HEK293 (cell line): ENCODE data around the gene SQSTM1.

Experiments used
- GLIS2 ChIP-seq: fragments of 450-650 bp; formaldehyde crosslinking; IDR thresholded peaks from 2 replicates; pipeline ENCODE4 v1.5.1; 2016; ENCODE audit warnings: missing biosample characterization, missing genetic modification characterization
- ZBTB21 ChIP-seq: fragments of 450-650 bp; formaldehyde crosslinking; IDR thresholded peaks from 2 replicates; pipeline ENCODE4 v1.5.1; 2017; ENCODE audit warnings: missing biosample characterization, missing genetic modification characterization
- ZNF146 ChIP-seq: fragments of 450-650 bp; formaldehyde crosslinking; IDR thresholded peaks from 2 replicates; pipeline ENCODE4 v1.5.1; 2016; ENCODE audit warnings: missing biosample characterization, missing genetic modification characterization
- ZNF184 ChIP-seq: fragments of 450-650 bp; IDR thresholded peaks from 2 replicates; pipeline ENCODE4 v1.5.1; 2018; ENCODE audit warnings: missing biosample characterization, mild to moderate bottlenecking, missing genetic modification characterization
- ZNF37A ChIP-seq: fragments of 450-650 bp; IDR thresholded peaks from 2 replicates; pipeline ENCODE4 v1.5.1; 2018; ENCODE audit warnings: missing biosample characterization, missing genetic modification characterization
- ZNF548 ChIP-seq: fragments of 450-650 bp; formaldehyde crosslinking; IDR thresholded peaks from 2 replicates; pipeline ENCODE4 v1.5.1; 2016; ENCODE audit warnings: missing biosample characterization, missing genetic modification characterization
- ZNF560 ChIP-seq: fragments of 450-650 bp; formaldehyde crosslinking; IDR thresholded peaks from 2 replicates; pipeline ENCODE4 v1.5.1; 2017; ENCODE audit warnings: missing biosample characterization, missing genetic modification characterization, borderline replicate concordance
- ZNF610 ChIP-seq: fragments of 450-650 bp; formaldehyde crosslinking; IDR thresholded peaks from 2 replicates; pipeline ENCODE4 v1.5.1; 2016; ENCODE audit warnings: missing biosample characterization, missing genetic modification characterization, borderline replicate concordance
- ZNF623 ChIP-seq: fragments of 450-650 bp; formaldehyde crosslinking; IDR thresholded peaks from 2 replicates; pipeline ENCODE4 v1.5.1; 2016; ENCODE audit warnings: missing biosample characterization, missing genetic modification characterization
- ZNF654 ChIP-seq: fragments of 450-650 bp; formaldehyde crosslinking; IDR thresholded peaks from 2 replicates; pipeline ENCODE4 v1.5.1; 2016; ENCODE audit warnings: low read depth, missing biosample characterization, missing genetic modification characterization
- ZNF843 ChIP-seq: fragments of 450-650 bp; formaldehyde crosslinking; IDR thresholded peaks from 2 replicates; pipeline ENCODE4 v1.5.1; 2016; ENCODE audit warnings: missing biosample characterization, missing genetic modification characterization
- TF ChIP-seq, protein P1 (sequence below): fragments of 450-650 bp; formaldehyde crosslinking; IDR thresholded peaks from 2 replicates; pipeline ENCODE4 v1.5.1; 2016; ENCODE audit warnings: missing biosample characterization, missing genetic modification characterization
- TF ChIP-seq, protein P2 (sequence below): fragments of 450-650 bp; formaldehyde crosslinking; IDR thresholded peaks from 2 replicates; pipeline ENCODE4 v1.5.1; 2016; ENCODE audit warnings: missing biosample characterization, missing genetic modification characterization
- TF ChIP-seq, protein P3 (sequence below): fragments of 450-650 bp; formaldehyde crosslinking; IDR thresholded peaks from 2 replicates; pipeline ENCODE4 v1.5.1; 2016; ENCODE audit warnings: missing biosample characterization, missing genetic modification characterization, low read depth
- TF ChIP-seq, protein P4 (sequence below): fragments of 450-650 bp; formaldehyde crosslinking; IDR thresholded peaks from 2 replicates; pipeline ENCODE4 v1.5.1; 2016; ENCODE audit warnings: missing biosample characterization, missing genetic modification characterization
- TF ChIP-seq, protein P5 (sequence below): fragments of 450-650 bp; formaldehyde crosslinking; conservative IDR thresholded peaks from 2 replicates; pipeline ENCODE4 v1.5.1; 2016; ENCODE audit warnings: low read depth, missing biosample characterization, missing genetic modification characterization
- TF ChIP-seq, protein P6 (sequence below): fragments of 450-650 bp; formaldehyde crosslinking; IDR thresholded peaks from 2 replicates; pipeline ENCODE4 v1.5.1; 2016; ENCODE audit warnings: missing biosample characterization, missing genetic modification characterization, low read depth

SQSTM1 gene

DNA sequence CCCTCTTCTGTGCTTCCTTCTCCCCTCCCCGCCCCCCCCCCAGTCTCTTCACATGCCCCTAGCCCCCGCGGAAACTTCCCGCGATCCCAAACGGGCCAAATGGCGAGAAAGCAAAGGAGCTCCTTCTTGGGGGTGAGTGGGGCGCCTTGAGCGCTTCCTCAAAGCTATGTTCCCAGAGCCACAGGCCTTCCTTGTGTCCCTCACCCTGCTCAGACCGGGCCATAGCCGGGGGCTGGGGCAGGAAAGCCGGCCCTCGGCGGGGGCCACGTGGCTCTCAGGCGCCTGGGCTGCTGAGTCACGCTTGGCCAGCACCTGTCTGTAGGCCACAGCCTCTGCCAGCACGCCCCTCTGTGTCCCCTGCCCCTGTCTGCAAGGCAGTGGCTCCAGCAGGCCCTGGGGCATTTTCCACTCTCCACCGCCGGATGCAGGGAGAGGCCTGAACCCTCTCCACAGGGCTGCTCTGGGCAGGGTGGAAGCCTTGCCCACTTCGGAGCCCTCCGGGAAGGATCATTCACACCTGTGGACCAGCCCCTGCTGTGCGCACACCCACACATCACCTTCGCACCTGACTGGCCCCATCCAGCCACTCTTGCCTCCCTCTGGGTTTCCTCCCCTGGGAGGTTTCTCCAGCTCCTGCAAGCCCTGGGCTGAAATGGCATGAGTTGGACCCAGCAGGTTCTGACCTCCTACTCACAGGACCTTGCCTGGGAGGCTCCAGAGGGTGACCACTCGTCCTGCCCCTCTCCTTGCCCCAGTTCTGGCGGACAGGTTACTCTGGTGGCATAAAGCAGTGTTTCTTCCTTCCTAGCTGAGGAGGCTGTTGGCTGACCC, 1.2 kb upstream of the SQSTM1 start (continued):
- TF ChIP-seq, protein P1, sequence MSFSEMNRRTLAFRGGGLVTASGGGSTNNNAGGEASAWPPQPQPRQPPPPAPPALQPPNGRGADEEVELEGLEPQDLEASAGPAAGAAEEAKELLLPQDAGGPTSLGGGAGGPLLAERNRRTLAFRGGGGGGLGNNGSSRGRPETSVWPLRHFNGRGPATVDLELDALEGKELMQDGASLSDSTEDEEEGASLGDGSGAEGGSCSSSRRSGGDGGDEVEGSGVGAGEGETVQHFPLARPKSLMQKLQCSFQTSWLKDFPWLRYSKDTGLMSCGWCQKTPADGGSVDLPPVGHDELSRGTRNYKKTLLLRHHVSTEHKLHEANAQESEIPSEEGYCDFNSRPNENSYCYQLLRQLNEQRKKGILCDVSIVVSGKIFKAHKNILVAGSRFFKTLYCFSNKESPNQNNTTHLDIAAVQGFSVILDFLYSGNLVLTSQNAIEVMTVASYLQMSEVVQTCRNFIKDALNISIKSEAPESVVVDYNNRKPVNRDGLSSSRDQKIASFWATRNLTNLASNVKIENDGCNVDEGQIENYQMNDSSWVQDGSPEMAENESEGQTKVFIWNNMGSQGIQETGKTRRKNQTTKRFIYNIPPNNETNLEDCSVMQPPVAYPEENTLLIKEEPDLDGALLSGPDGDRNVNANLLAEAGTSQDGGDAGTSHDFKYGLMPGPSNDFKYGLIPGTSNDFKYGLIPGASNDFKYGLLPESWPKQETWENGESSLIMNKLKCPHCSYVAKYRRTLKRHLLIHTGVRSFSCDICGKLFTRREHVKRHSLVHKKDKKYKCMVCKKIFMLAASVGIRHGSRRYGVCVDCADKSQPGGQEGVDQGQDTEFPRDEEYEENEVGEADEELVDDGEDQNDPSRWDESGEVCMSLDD: no peak
- TF ChIP-seq, protein P2, sequence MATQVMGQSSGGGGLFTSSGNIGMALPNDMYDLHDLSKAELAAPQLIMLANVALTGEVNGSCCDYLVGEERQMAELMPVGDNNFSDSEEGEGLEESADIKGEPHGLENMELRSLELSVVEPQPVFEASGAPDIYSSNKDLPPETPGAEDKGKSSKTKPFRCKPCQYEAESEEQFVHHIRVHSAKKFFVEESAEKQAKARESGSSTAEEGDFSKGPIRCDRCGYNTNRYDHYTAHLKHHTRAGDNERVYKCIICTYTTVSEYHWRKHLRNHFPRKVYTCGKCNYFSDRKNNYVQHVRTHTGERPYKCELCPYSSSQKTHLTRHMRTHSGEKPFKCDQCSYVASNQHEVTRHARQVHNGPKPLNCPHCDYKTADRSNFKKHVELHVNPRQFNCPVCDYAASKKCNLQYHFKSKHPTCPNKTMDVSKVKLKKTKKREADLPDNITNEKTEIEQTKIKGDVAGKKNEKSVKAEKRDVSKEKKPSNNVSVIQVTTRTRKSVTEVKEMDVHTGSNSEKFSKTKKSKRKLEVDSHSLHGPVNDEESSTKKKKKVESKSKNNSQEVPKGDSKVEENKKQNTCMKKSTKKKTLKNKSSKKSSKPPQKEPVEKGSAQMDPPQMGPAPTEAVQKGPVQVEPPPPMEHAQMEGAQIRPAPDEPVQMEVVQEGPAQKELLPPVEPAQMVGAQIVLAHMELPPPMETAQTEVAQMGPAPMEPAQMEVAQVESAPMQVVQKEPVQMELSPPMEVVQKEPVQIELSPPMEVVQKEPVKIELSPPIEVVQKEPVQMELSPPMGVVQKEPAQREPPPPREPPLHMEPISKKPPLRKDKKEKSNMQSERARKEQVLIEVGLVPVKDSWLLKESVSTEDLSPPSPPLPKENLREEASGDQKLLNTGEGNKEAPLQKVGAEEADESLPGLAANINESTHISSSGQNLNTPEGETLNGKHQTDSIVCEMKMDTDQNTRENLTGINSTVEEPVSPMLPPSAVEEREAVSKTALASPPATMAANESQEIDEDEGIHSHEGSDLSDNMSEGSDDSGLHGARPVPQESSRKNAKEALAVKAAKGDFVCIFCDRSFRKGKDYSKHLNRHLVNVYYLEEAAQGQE (tag by site-specific recombination): no peak
- TF ChIP-seq, protein P3, sequence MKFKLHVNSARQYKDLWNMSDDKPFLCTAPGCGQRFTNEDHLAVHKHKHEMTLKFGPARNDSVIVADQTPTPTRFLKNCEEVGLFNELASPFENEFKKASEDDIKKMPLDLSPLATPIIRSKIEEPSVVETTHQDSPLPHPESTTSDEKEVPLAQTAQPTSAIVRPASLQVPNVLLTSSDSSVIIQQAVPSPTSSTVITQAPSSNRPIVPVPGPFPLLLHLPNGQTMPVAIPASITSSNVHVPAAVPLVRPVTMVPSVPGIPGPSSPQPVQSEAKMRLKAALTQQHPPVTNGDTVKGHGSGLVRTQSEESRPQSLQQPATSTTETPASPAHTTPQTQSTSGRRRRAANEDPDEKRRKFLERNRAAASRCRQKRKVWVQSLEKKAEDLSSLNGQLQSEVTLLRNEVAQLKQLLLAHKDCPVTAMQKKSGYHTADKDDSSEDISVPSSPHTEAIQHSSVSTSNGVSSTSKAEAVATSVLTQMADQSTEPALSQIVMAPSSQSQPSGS (tag by site-specific recombination): no peak
- no peak for TF ChIP-seq ZNF548 (tag by site-specific recombination)
- no peak for TF ChIP-seq ZNF146 (tag by site-specific recombination)
- TF ChIP-seq, protein P4, sequence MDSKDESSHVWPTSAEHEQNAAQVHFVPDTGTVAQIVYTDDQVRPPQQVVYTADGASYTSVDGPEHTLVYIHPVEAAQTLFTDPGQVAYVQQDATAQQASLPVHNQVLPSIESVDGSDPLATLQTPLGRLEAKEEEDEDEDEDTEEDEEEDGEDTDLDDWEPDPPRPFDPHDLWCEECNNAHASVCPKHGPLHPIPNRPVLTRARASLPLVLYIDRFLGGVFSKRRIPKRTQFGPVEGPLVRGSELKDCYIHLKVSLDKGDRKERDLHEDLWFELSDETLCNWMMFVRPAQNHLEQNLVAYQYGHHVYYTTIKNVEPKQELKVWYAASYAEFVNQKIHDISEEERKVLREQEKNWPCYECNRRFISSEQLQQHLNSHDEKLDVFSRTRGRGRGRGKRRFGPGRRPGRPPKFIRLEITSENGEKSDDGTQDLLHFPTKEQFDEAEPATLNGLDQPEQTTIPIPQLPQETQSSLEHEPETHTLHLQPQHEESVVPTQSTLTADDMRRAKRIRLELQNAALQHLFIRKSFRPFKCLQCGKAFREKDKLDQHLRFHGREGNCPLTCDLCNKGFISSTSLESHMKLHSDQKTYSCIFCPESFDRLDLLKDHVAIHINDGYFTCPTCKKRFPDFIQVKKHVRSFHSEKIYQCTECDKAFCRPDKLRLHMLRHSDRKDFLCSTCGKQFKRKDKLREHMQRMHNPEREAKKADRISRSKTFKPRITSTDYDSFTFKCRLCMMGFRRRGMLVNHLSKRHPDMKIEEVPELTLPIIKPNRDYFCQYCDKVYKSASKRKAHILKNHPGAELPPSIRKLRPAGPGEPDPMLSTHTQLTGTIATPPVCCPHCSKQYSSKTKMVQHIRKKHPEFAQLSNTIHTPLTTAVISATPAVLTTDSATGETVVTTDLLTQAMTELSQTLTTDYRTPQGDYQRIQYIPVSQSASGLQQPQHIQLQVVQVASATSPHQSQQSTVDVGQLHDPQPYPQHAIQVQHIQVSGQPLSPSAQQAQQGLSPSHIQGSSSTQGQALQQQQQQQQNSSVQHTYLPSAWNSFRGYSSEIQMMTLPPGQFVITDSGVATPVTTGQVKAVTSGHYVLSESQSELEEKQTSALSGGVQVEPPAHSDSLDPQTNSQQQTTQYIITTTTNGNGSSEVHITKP: peak; percentile 15; the same call in 1 of the 2 replicates
- TF ChIP-seq ZNF623 (tag by site-specific recombination): no peak
- no peak; the same call in 1 of the 2 replicates for TF ChIP-seq GLIS2 (tag by site-specific recombination)
- TF ChIP-seq, protein P5, sequence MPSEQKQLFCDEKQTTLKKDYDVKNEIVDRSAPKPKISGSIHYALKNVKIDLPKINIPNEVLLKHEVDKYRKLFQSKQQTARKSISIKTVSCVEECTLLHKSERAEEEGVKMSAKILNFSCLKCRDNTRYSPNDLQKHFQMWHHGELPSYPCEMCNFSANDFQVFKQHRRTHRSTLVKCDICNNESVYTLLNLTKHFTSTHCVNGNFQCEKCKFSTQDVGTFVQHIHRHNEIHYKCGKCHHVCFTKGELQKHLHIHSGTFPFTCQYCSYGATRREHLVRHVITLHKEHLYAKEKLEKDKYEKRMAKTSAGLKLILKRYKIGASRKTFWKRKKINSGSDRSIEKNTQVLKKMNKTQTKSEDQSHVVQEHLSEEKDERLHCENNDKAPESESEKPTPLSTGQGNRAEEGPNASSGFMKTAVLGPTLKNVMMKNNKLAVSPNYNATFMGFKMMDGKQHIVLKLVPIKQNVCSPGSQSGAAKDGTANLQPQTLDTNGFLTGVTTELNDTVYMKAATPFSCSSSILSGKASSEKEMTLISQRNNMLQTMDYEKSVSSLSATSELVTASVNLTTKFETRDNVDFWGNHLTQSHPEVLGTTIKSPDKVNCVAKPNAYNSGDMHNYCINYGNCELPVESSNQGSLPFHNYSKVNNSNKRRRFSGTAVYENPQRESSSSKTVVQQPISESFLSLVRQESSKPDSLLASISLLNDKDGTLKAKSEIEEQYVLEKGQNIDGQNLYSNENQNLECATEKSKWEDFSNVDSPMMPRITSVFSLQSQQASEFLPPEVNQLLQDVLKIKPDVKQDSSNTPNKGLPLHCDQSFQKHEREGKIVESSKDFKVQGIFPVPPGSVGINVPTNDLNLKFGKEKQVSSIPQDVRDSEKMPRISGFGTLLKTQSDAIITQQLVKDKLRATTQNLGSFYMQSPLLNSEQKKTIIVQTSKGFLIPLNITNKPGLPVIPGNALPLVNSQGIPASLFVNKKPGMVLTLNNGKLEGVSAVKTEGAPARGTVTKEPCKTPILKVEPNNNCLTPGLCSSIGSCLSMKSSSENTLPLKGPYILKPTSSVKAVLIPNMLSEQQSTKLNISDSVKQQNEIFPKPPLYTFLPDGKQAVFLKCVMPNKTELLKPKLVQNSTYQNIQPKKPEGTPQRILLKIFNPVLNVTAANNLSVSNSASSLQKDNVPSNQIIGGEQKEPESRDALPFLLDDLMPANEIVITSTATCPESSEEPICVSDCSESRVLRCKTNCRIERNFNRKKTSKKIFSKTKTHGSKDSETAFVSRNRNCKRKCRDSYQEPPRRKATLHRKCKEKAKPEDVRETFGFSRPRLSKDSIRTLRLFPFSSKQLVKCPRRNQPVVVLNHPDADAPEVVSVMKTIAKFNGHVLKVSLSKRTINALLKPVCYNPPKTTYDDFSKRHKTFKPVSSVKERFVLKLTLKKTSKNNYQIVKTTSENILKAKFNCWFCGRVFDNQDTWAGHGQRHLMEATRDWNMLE: no peak
- TF ChIP-seq ZNF560: no peak
- TF ChIP-seq ZNF610 (tag by site-specific recombination): no peak
- TF ChIP-seq ZNF37A: no peak
- TF ChIP-seq ZNF654: no peak
- TF ChIP-seq ZNF843: no peak
- no peak for TF ChIP-seq ZBTB21 (tag by site-specific recombination)
- TF ChIP-seq ZNF184 (tag by site-specific recombination): no peak
- TF ChIP-seq, protein P6, sequence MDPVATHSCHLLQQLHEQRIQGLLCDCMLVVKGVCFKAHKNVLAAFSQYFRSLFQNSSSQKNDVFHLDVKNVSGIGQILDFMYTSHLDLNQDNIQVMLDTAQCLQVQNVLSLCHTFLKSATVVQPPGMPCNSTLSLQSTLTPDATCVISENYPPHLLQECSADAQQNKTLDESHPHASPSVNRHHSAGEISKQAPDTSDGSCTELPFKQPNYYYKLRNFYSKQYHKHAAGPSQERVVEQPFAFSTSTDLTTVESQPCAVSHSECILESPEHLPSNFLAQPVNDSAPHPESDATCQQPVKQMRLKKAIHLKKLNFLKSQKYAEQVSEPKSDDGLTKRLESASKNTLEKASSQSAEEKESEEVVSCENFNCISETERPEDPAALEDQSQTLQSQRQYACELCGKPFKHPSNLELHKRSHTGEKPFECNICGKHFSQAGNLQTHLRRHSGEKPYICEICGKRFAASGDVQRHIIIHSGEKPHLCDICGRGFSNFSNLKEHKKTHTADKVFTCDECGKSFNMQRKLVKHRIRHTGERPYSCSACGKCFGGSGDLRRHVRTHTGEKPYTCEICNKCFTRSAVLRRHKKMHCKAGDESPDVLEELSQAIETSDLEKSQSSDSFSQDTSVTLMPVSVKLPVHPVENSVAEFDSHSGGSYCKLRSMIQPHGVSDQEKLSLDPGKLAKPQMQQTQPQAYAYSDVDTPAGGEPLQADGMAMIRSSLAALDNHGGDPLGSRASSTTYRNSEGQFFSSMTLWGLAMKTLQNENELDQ: no peak
